ENCODE measurements around the gene FAHD1.

Gene FAHD1

GRCh38 chr16:1781254-1781653, 45.8 kb upstream of the FAHD1 start:
- DNase-seq (ENCODE audit: extremely low read depth, low read depth), result no peak

GRCh38 chr16:1781758-1782407, 45.1 kb upstream of the FAHD1 start:
- DNase-seq (ENCODE audit: extremely low read depth, low read depth), result no peak

More at GRCh38 chr16:1781254-1781653, 45.8 kb upstream of the FAHD1 start:
- TF ChIP-seq, protein P1, sequence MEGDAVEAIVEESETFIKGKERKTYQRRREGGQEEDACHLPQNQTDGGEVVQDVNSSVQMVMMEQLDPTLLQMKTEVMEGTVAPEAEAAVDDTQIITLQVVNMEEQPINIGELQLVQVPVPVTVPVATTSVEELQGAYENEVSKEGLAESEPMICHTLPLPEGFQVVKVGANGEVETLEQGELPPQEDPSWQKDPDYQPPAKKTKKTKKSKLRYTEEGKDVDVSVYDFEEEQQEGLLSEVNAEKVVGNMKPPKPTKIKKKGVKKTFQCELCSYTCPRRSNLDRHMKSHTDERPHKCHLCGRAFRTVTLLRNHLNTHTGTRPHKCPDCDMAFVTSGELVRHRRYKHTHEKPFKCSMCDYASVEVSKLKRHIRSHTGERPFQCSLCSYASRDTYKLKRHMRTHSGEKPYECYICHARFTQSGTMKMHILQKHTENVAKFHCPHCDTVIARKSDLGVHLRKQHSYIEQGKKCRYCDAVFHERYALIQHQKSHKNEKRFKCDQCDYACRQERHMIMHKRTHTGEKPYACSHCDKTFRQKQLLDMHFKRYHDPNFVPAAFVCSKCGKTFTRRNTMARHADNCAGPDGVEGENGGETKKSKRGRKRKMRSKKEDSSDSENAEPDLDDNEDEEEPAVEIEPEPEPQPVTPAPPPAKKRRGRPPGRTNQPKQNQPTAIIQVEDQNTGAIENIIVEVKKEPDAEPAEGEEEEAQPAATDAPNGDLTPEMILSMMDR (IDR thresholded peaks at IDR 0.05; ENCODE audit: low read depth, low read length), result no peak

DNA sequence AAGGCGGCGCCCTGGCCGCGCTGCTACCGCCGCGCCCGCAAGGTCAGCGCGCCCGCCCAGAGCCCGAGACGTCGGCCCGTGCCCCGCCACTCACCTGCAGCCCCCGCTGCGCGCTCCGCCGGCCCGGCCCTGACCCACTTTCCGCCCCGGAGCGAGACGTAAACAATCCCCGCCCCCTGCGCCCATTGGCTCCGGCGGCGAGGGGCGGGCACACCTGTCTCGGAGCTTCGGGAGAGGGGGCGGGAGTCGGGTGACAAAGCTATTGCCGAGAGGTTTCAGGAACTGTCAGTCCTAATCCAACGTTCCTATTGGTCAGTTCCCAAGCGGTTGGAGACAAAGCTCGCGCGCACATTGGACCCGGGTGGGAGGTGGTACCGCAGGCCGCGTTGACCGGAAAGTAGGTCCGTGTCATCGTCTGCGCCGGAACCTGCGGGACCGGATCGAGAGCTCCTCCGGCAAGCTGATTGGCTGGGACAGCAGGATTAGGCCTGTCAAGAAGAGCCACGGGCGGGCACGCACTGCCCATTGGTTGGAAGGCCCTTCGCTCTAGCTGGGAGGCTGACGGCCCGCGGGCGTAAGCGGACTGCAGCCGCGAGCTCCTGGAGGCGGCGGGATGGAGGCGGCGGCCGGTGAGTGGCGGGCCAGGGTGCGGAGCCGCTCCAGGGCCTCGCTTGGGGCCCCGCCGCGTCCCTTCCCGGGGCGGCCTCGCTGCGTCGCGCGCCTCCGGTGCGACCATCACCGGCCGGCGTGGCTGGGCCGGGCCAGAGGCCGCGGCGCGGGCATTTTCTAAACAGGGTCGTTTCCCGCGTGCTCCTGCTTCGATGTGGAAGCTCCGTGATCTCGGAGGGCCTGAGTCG, 44.4 kb upstream of the FAHD1 start, which contains the start of the genes NUBP2 and SPSB3:
Gene NUBP2 (plus strand): TSS at position 553 of the 857 bp plus-strand sequence. CDS start 61 bp downstream, at position 614.
Gene SPSB3 (minus strand): TSS at position 164 of the 857 bp plus-strand sequence. CDS start 1,088 bp downstream, outside the sequence.
- DNase-seq (ENCODE audit: extremely low read depth, low read depth), result peak; percentile 100
- TF ChIP-seq, protein P1 (IDR thresholded peaks at IDR 0.05; ENCODE audit: low read depth, low read length), result no peak

More at GRCh38 chr16:1781758-1782407, 45.1 kb upstream of the FAHD1 start:
- TF ChIP-seq, protein P1 (IDR thresholded peaks at IDR 0.05; ENCODE audit: low read depth, low read length), result no peak

DNA sequence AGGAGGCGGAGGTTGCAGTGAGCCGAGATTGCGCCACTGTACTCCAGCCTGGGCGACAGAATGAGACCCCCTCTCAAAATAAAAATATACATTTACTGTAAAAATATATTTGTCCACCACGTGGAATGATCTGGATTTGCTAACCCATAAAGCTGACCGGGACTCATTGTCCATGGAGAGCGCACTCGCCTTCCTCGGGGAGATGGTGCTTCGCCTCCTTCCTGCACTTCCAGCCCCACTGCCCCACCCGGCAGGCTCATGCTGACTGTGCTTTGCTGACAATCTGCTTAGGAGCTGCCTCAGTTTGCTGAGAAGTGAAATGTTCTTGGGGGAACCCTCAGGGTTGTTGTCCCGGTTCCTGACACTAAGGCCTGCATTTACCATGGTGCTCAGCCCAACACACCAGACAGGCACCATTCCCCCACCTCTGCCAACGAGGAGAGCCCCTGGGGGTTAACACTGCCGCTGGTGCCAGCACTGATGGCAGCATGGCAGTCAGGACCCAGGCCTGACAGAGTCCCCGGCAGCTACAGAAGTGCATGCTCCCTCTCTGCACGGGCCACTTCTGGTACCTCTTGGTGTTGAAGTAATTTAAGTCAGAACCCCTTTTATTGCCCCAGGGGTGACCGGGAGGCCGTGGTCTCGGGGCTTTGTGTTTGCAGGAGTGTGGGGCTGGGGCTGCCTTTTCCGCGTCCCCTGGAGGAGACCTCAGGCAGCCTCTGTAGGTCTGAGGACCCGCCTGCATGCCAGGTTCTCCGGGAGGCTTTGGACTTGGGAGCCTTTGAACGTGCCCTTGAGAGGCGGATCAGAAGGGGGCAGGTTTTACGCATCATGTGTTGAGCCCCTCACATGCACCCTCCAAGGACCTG, 41.8 kb upstream of the FAHD1 start:
- no peak for DNase-seq (ENCODE audit: extremely low read depth, low read depth)
- TF ChIP-seq, protein P1 (IDR thresholded peaks at IDR 0.05; ENCODE audit: low read depth, low read length), result no peak

DNA sequence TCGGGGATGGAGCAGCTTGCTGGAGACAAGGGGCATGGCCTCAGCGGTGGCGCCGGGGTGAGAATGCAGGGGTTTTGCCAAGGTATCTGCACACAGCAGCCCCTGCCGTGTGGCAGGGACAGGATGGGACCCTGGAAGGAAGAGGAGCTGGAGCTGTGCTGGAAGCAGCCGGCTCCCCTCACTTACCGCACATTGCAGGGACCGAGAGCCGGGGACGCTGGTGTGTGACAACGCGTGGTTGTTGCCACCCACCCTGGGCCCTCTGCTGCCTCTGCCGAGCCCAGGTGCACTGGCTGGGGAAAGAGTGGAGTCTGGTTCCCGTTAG, 41.2 kb upstream of the FAHD1 start:
- TF ChIP-seq, protein P1 (IDR thresholded peaks at IDR 0.05; ENCODE audit: low read depth, low read length), result no peak
- no peak for DNase-seq (ENCODE audit: extremely low read depth, low read depth)

GRCh38 chr16:1786242-1787055, 40.6 kb upstream of the FAHD1 start:
- TF ChIP-seq, protein P1 (IDR thresholded peaks at IDR 0.05; ENCODE audit: low read depth, low read length), result no peak

More at GRCh38 chr16:1786242-1787055, 40.6 kb upstream of the FAHD1 start:
- DNase-seq (ENCODE audit: extremely low read depth, low read depth), result no peak

All from AG09319 (cell line).